Activated naive CD4-positive, alpha-beta T cell treated with anti-CD3 and anti-CD28 coated beads, Interleukin-2, amount 50 U/mL, for 72 hours (primary cell): Measurements from ENCODE around the gene AMIGO2. TPM values are rescaled to one million over a fixed set of nuclear protein-coding genes. Genes with fewer than 3 reads are reported as not detected.
"Not testable (repeated sequence)": the region's sequence is repeated elsewhere in the genome, so short reads cannot be mapped to it uniquely, and the experiment has no call there.

Experiments used
- ATAC-seq, 2 donors: fragments of 150-1000 bp; cut with Tn5 transposase; 2 replicates each; pipeline ENCODE4 v1.10.0; 2021; ENCODE audit warnings: mild to moderate bottlenecking in 2 of 2, moderate library complexity in 2 of 2
- DNase-seq, 2 donors: peaks; one replicate each; pipeline ENCODE4 v3.0.0; 2021 to 2022; ENCODE audit warnings: low spot score in 2 of 2
- H3K27ac Mint-ChIP-seq, 2 donors: one replicate each; pipeline ENCODE4 v1.8.0; 2022; ENCODE audit warnings: mild to moderate bottlenecking in 2 of 2, mixed read lengths in 2 of 2
- H3K36me3 Mint-ChIP-seq, 2 donors: one replicate each; pipeline ENCODE4 v1.8.0; 2022; ENCODE audit warnings: mixed read lengths in 2 of 2
- H3K9me3 Mint-ChIP-seq, 2 donors: one replicate each; pipeline ENCODE4 v1.8.0; 2022; ENCODE audit warnings: mixed read lengths in 2 of 2
- total RNA-seq, 2 donors: library from RNA; stranded (reverse); gene quantifications; one replicate each; pipeline ENCODE4 v1.2.3, GENCODE V29; 2022

Gene AMIGO2
- total RNA-seq, result 10 to 100 TPM; 11.8 to 39.2 TPM

- Mint-ChIP-seq H3K27ac (peak within 1 kb of the TSS; percentile 95 to 98), H3K9me3 (no peaks in the 10 kb centered on the region), H3K36me3 (peaks cover 33 to 43% of the 10 kb centered on the region in 2 donors)
- peak; percentile 64 to 76 for DNase-seq
- peak; percentile 60 to 61 for ATAC-seq
Measured at GRCh38 chr12:47079468-47079980, at the start of gene AMIGO2, which contains the start of gene PCED1B. TSS of gene AMIGO2 (minus strand) at chr12:47079959. CDS start at chr12:47079002, 957 bp downstream. TSS of gene PCED1B (plus strand) at chr12:47079621. CDS start at chr12:47235064, 155,443 bp downstream.

GRCh38 chr12:47126246-47126645, 46.5 kb upstream of the AMIGO2 start:
- DNase-seq, result no peak
- peaks cover 4 to 24% of the 10 kb centered on the region in 2 donors for H3K36me3 Mint-ChIP-seq
- no peaks in the 10 kb centered on the region for H3K9me3 Mint-ChIP-seq
- no peak overlapping the region for H3K27ac Mint-ChIP-seq
- ATAC-seq, result no peak

GRCh38 chr12:47124451-47124850, 44.7 kb upstream of the AMIGO2 start:
- no peak for DNase-seq
- H3K9me3 Mint-ChIP-seq, result no peaks in the 10 kb centered on the region
- ATAC-seq, result no peak
- H3K27ac Mint-ChIP-seq, result no peak overlapping the region
- peaks cover 4 to 25% of the 10 kb centered on the region in 2 donors for H3K36me3 Mint-ChIP-seq

GRCh38 chr12:47123730-47124129, 44.0 kb upstream of the AMIGO2 start:
- H3K36me3 Mint-ChIP-seq, result peaks cover 4 to 31% of the 10 kb centered on the region in 2 donors
- H3K27ac Mint-ChIP-seq, result no peak overlapping the region
- no peaks in the 10 kb centered on the region for H3K9me3 Mint-ChIP-seq
- DNase-seq, result no peak
- no peak for ATAC-seq

- ATAC-seq (no peak), DNase-seq (no peak)
- no peak overlapping the region for H3K27ac Mint-ChIP-seq
- no peaks in the 10 kb centered on the region for H3K9me3 Mint-ChIP-seq
- peaks cover 9 to 42% of the 10 kb centered on the region in 2 donors for H3K36me3 Mint-ChIP-seq
Measured at GRCh38 chr12:47122602-47123001, 42.8 kb upstream of the AMIGO2 start.

GRCh38 chr12:47121146-47121545, 41.4 kb upstream of the AMIGO2 start:
- H3K9me3 Mint-ChIP-seq, result no peaks in the 10 kb centered on the region
- peaks cover 9 to 42% of the 10 kb centered on the region in 2 donors for H3K36me3 Mint-ChIP-seq
- ATAC-seq, result peak; percentile 91 to 93
- H3K27ac Mint-ChIP-seq, result peak overlapping the region; percentile 85 to 92
- no peak for DNase-seq

- no peak for DNase-seq
- H3K9me3 Mint-ChIP-seq, result no peaks in the 10 kb centered on the region
- peak overlapping the region; percentile 85 to 92 for H3K27ac Mint-ChIP-seq
- H3K36me3 Mint-ChIP-seq, result peaks cover 9 to 42% of the 10 kb centered on the region in 2 donors
- peak; percentile 85 to 88 for ATAC-seq
Measured at GRCh38 chr12:47120736-47121135, 41.0 kb upstream of the AMIGO2 start.

- not testable (repeated sequence) for H3K9me3 Mint-ChIP-seq, ATAC-seq, H3K27ac Mint-ChIP-seq, DNase-seq
- peaks cover 11 to 22% of the 10 kb centered on the region in 2 donors for H3K36me3 Mint-ChIP-seq
Measured at GRCh38 chr12:47117305-47117704, 37.5 kb upstream of the AMIGO2 start.

GRCh38 chr12:47114481-47114892, 34.7 kb upstream of the AMIGO2 start:
- H3K36me3 Mint-ChIP-seq, result peaks cover 11 to 34% of the 10 kb centered on the region in 2 donors
- peak overlapping the region; percentile 27 to 61 for H3K27ac Mint-ChIP-seq
- no peak for DNase-seq

GRCh38 chr12:47112679-47113078, 32.9 kb upstream of the AMIGO2 start:
- DNase-seq (no peak), ATAC-seq (no peak)
- Mint-ChIP-seq H3K9me3 (no peaks in the 10 kb centered on the region), H3K27ac (no peak overlapping the region), H3K36me3 (peaks cover 15 to 26% of the 10 kb centered on the region in 2 donors)

More at GRCh38 chr12:47114481-47114892, 34.7 kb upstream of the AMIGO2 start:
- no peaks in the 10 kb centered on the region for H3K9me3 Mint-ChIP-seq
- ATAC-seq, result no peak

- no peak for DNase-seq
- peak; percentile 15 to 16 for ATAC-seq
- no peaks in the 10 kb centered on the region for H3K9me3 Mint-ChIP-seq
- peaks cover 21 to 26% of the 10 kb centered on the region in 2 donors for H3K36me3 Mint-ChIP-seq
- H3K27ac Mint-ChIP-seq, result peak overlapping the region; percentile 30 to 67
Measured at GRCh38 chr12:47111854-47112253, 32.1 kb upstream of the AMIGO2 start.

- DNase-seq, result peak in 1 of 2 donors; percentile 22
- peaks cover 24 to 26% of the 10 kb centered on the region in 2 donors for H3K36me3 Mint-ChIP-seq
- H3K9me3 Mint-ChIP-seq, result no peaks in the 10 kb centered on the region
- H3K27ac Mint-ChIP-seq, result peak overlapping the region; percentile 30 to 67
- ATAC-seq, result peak; percentile 83 to 88
Measured at GRCh38 chr12:47111392-47111778, 31.6 kb upstream of the AMIGO2 start.

- no peaks in the 10 kb centered on the region for H3K9me3 Mint-ChIP-seq
- H3K27ac Mint-ChIP-seq, result peak overlapping the region; percentile 30 to 67
- DNase-seq, result no peak
- peak; percentile 61 to 73 for ATAC-seq
- H3K36me3 Mint-ChIP-seq, result peaks cover 24 to 26% of the 10 kb centered on the region in 2 donors
Measured at GRCh38 chr12:47110718-47111391, 31.1 kb upstream of the AMIGO2 start.

GRCh38 chr12:47110011-47110541, 30.3 kb upstream of the AMIGO2 start:
- peaks cover 20 to 26% of the 10 kb centered on the region in 2 donors for H3K36me3 Mint-ChIP-seq

GRCh38 chr12:47107926-47108325, 28.2 kb upstream of the AMIGO2 start:
- no peak overlapping the region for H3K27ac Mint-ChIP-seq
- peaks cover 19 to 26% of the 10 kb centered on the region in 2 donors for H3K36me3 Mint-ChIP-seq
- DNase-seq, result no peak
- no peak for ATAC-seq
- no peaks in the 10 kb centered on the region for H3K9me3 Mint-ChIP-seq

More at GRCh38 chr12:47110011-47110541, 30.3 kb upstream of the AMIGO2 start:
- no peak for ATAC-seq
- H3K27ac Mint-ChIP-seq, result no peak overlapping the region
- no peak for DNase-seq
- no peaks in the 10 kb centered on the region for H3K9me3 Mint-ChIP-seq

GRCh38 chr12:47107446-47107845, 27.7 kb upstream of the AMIGO2 start:
- H3K27ac Mint-ChIP-seq, result peak overlapping the region in 1 of 2 donors; percentile 59
- H3K9me3 Mint-ChIP-seq, result no peaks in the 10 kb centered on the region
- DNase-seq (no peak), ATAC-seq (no peak)
- H3K36me3 Mint-ChIP-seq, result peaks cover 19 to 26% of the 10 kb centered on the region in 2 donors

- no peaks in the 10 kb centered on the region for H3K9me3 Mint-ChIP-seq
- ATAC-seq, result no peak
- no peak for DNase-seq
- no peak overlapping the region for H3K27ac Mint-ChIP-seq
- H3K36me3 Mint-ChIP-seq, result peaks cover 19 to 26% of the 10 kb centered on the region in 2 donors
Measured at GRCh38 chr12:47105914-47106674, 26.3 kb upstream of the AMIGO2 start.
